B cell (primary cell): Measurements from ENCODE around the gene CNOT4. TPM values are rescaled to one million over a fixed set of nuclear protein-coding genes. Genes with fewer than 3 reads are reported as not detected.

Experiments used
- ATAC-seq: fragments of 200-7000 bp; cut with Tn5 transposase; one replicate; pipeline ENCODE4 v1.10.0; 2021; ENCODE audit warnings: low read depth, mild to moderate bottlenecking, moderate number of reproducible peaks, moderate library complexity
- CTCF ChIA-PET: fragments of 350-600 bp; sonication (Branson Sonifier 250); formaldehyde crosslinking; loops from one replicate; lab custom pipeline; 2021; ENCODE audit warnings: antibody characterized with exemption, inconsistent platforms; lab: Charles Lee
- POLR2A ChIA-PET: fragments of 350-600 bp; sonication (Branson Sonifier 250); formaldehyde crosslinking; loops from one replicate; lab custom pipeline; 2021; ENCODE audit warnings: antibody characterized with exemption; lab: Charles Lee
- DNase-seq: peaks from one replicate; pipeline ENCODE4 v3.0.0; 2013
- H2AFZ ChIP-seq: 2 replicates; pipeline ENCODE4 v1.6.1; 2012; ENCODE audit warnings: mild to moderate bottlenecking, low read depth, low read length; ENCODE audit not compliant: insufficient read depth, poor library complexity, severe bottlenecking
- H3K27ac ChIP-seq, 2 donors: 1 replicate in 1 of 2; 2 replicates in 1 of 2; pipeline ENCODE4 v1.5.1; 2012 to 2013; ENCODE audit warnings: low read length in 2 of 2, mild to moderate bottlenecking in 2 of 2, moderate library complexity in 1 of 2
- H3K27me3 ChIP-seq, 4 experiments: fragments of 200-600 bp in 1 of 4; sonication (generic) in 1 of 4; replicated peaks in 1 of 4; 1 replicate in 2 of 4; 2 replicates in 2 of 4; pipeline versions ENCODE4 v1.6.1 to v1.7.0; 2013 to 2016; ENCODE audit warnings: low read length in 3 of 4, mild to moderate bottlenecking in 2 of 4, mixed read lengths in 1 of 4, moderate library complexity in 1 of 4; ENCODE audit not compliant: insufficient read depth in 4 of 4, control insufficient read depth in 3 of 4; ENCODE audit errors: control extremely low read depth in 1 of 4
- H3K36me3 ChIP-seq, 2 experiments: replicated peaks in 1 of 2; 1 replicate in 1 of 2; 2 replicates in 1 of 2; pipeline versions ENCODE4 v1.6.1 to v1.7.1; 2013; ENCODE audit warnings: low read length in 1 of 2; ENCODE audit not compliant: insufficient read depth in 2 of 2, control insufficient read depth in 1 of 2; ENCODE audit errors: control extremely low read depth in 1 of 2, extremely low read depth in 1 of 2
- H3K4me1 ChIP-seq, 2 donors: fragments of 200-600 bp in 1 of 2; sonication (generic) in 1 of 2; 1 replicate in 1 of 2; 2 replicates in 1 of 2; pipeline versions ENCODE4 v1.5.1 to v1.6.1; 2013 to 2017; ENCODE audit warnings: low read length in 2 of 2; ENCODE audit not compliant: control insufficient read depth in 2 of 2, insufficient read depth in 2 of 2
- H3K4me2 ChIP-seq: replicated peaks from 2 replicates; pipeline ENCODE3; 2012; ENCODE audit warnings: mild to moderate bottlenecking, low read depth, low read length; ENCODE audit not compliant: poor library complexity, severe bottlenecking
- H3K4me3 ChIP-seq, 5 experiments: fragments of 200-600 bp in 1 of 5; sonication (generic) in 1 of 5; 1 replicate in 3 of 5; 2 replicates in 2 of 5; pipeline versions ENCODE4 v1.5.1 to v1.7.0; 2011 to 2016; ENCODE audit warnings: low read length in 4 of 5, mild to moderate bottlenecking in 4 of 5, low read depth in 2 of 5, control low read depth in 1 of 5, moderate library complexity in 1 of 5; ENCODE audit not compliant: insufficient read depth in 1 of 5; ENCODE audit errors: control extremely low read depth in 1 of 5, extremely low read depth in 1 of 5
- H3K79me2 ChIP-seq: fragments of 200-600 bp; sonication (generic); one replicate; pipeline ENCODE4 v1.6.0; 2016; ENCODE audit warnings: low read length; ENCODE audit not compliant: control insufficient read depth, insufficient read depth
- H3K9ac ChIP-seq: fragments of 200-600 bp; sonication (generic); 2 replicates; pipeline ENCODE4 v1.6.1; 2017; ENCODE audit warnings: mild to moderate bottlenecking, low read length, moderate library complexity
- H3K9me3 ChIP-seq, 3 donors: one replicate each; pipeline versions ENCODE4 v1.6.1 to v1.7.1; 2013; ENCODE audit warnings: low read length in 2 of 3; ENCODE audit not compliant: control insufficient read depth in 2 of 3, insufficient read depth in 1 of 3; ENCODE audit errors: control extremely low read depth in 1 of 3
- H4K20me1 ChIP-seq: 2 replicates; pipeline ENCODE4 v1.6.0; 2012; ENCODE audit warnings: mild to moderate bottlenecking, low read length; ENCODE audit not compliant: insufficient read depth, control insufficient read depth, poor library complexity, severe bottlenecking
- H3K27ac Mint-ChIP-seq: one replicate; pipeline ENCODE4 v1.8.0; 2021; ENCODE audit warnings: mixed read lengths
- H3K27me3 Mint-ChIP-seq: one replicate; pipeline ENCODE4 v1.8.0; 2021; ENCODE audit warnings: mixed read lengths
- H3K4me1 Mint-ChIP-seq: one replicate; pipeline ENCODE4 v1.8.0; 2021; ENCODE audit warnings: mixed read lengths
- H3K4me3 Mint-ChIP-seq: one replicate; pipeline ENCODE4 v1.8.0; 2021; ENCODE audit warnings: mixed read lengths
- H3K9me3 Mint-ChIP-seq: one replicate; pipeline ENCODE4 v1.8.0; 2022; ENCODE audit warnings: mixed read lengths; ENCODE audit not compliant: insufficient read depth
- EZH2 ChIP-seq: IDR thresholded peaks from 2 replicates; pipeline ENCODE4 v1.6.1; 2012; ENCODE audit warnings: borderline replicate concordance, low read depth, mild to moderate bottlenecking, moderate library complexity, low read length; ENCODE audit not compliant: insufficient read depth, poor library complexity, severe bottlenecking
- intact Hi-C: fragments of 100-400 bp; cut with micrococcal nuclease; formaldehyde crosslinking; loops from one replicate; pipeline ENCODE4 v1.10.0; 2022
- polyA plus RNA-seq: library from polyadenylated mRNA; depleted of rRNA; stranded (reverse); fragments of >200 nt; gene quantifications from 2 replicates; pipeline ENCODE4 v1.2.3, GENCODE V29; 2012
- total RNA-seq, 2 donors: library from RNA; stranded (reverse); fragments of 120-200 nt in 1 of 2; gene quantifications; 1 replicate in 1 of 2; 2 replicates in 1 of 2; pipeline versions ENCODE4 v1.2.3 to v1.2.4, GENCODE V29; 2013 to 2022
- TF ChIP-seq, protein P1 (sequence below): fragments of 200-600 bp; IDR thresholded peaks from one replicate; pipeline ENCODE4 v1.8.0; 2022; ENCODE audit warnings: antibody characterized with exemption, mild to moderate bottlenecking

Gene CNOT4
- total and polyA plus RNA-seq, 2 donors (not counting 1 experiment from before 2014, with no cell fraction given), result 9.8 to 52.1 TPM

DNA sequence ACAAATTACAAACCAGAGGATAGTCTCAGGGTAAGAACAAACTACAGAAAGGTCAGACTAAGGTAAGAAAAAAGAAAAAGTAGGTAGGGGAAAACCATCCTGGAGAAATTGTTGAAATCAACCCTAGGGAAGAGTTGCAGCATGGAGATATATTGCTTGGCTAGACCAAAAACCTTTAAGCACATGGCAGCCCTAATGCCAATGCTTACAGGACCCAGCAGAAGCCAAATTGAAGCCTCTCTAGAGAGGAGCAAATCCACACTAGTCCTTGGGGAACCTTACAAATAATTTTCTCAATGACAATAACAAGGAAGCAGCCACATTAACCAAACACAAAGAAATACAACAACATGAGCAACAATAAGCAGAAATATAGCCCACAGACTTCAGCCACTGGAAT, 81.9 kb downstream of the CNOT4 start:
- intact Hi-C loops, result no loop called here

DNA sequence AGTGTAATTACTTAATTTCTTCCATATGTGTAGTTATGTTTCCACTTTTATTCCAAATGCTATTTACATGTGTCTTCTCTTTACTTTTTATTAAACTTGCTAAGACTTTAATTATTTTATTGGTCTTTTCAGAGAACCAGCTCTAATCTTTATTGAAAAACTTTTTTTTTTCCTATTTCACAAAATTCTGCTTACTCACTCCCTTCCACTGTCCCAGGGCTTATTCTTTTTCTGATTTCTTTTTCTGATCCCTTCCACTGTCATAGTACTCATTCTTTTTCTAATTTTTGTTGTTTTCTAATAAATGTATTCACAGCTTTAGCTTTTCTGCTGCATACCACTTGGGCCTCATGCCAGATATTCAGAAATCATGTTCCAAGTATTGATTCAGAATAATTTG, 82.7 kb downstream of the CNOT4 start:
- Histone ChIP-seq H3K4me1 (peaks cover 0 to 3% of the 10 kb centered on the region in 2 donors), H2AFZ (no peak overlapping the region), H3K9me3 (no peaks in the 10 kb centered on the region), H3K9ac (no peak overlapping the region), H4K20me1 (peaks cover 34% of the 10 kb centered on the region), H3K27me3 (no peaks in the 10 kb centered on the region), H3K4me2 (no peak overlapping the region), H3K27ac (no peak overlapping the region), H3K4me3 (no peak overlapping the region), H3K36me3 (no peaks in the 10 kb centered on the region), H3K79me2 (peaks cover 52% of the 10 kb centered on the region)
- H3K4me1 Mint-ChIP-seq, result peaks cover 26% of the 10 kb centered on the region
- CTCF ChIA-PET, result no interaction called here
- no peak for TF ChIP-seq EZH2
- TF ChIP-seq, protein P1, sequence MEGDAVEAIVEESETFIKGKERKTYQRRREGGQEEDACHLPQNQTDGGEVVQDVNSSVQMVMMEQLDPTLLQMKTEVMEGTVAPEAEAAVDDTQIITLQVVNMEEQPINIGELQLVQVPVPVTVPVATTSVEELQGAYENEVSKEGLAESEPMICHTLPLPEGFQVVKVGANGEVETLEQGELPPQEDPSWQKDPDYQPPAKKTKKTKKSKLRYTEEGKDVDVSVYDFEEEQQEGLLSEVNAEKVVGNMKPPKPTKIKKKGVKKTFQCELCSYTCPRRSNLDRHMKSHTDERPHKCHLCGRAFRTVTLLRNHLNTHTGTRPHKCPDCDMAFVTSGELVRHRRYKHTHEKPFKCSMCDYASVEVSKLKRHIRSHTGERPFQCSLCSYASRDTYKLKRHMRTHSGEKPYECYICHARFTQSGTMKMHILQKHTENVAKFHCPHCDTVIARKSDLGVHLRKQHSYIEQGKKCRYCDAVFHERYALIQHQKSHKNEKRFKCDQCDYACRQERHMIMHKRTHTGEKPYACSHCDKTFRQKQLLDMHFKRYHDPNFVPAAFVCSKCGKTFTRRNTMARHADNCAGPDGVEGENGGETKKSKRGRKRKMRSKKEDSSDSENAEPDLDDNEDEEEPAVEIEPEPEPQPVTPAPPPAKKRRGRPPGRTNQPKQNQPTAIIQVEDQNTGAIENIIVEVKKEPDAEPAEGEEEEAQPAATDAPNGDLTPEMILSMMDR, result no peak
- H3K27ac Mint-ChIP-seq, result no peak overlapping the region
- H3K27me3 Mint-ChIP-seq, result no peaks in the 10 kb centered on the region
- POLR2A ChIA-PET, result no interaction called here
- no peaks in the 10 kb centered on the region for H3K9me3 Mint-ChIP-seq
- intact Hi-C loops, result no loop called here
- ATAC-seq (no peak), DNase-seq (no peak)
- H3K4me3 Mint-ChIP-seq, result no peak overlapping the region

More for the DNA sequence above, 81.9 kb downstream of the CNOT4 start:
- TF ChIP-seq, protein P1, result no peak
- no peak for TF ChIP-seq EZH2
- H3K79me2 ChIP-seq, result peaks cover 54% of the 10 kb centered on the region
- peaks cover 26% of the 10 kb centered on the region for H3K4me1 Mint-ChIP-seq
- H2AFZ ChIP-seq, result no peak overlapping the region
- no peak overlapping the region for H3K4me3 Mint-ChIP-seq
- no peaks in the 10 kb centered on the region for H3K9me3 Mint-ChIP-seq
- no peaks in the 10 kb centered on the region for H3K27me3 Mint-ChIP-seq
- H4K20me1 ChIP-seq, result peaks cover 34% of the 10 kb centered on the region
- ChIA-PET CTCF (no interaction called here), POLR2A (no interaction called here)
- H3K27ac Mint-ChIP-seq, result no peak overlapping the region
- H3K4me3 ChIP-seq, result no peak overlapping the region
- no peaks in the 10 kb centered on the region for H3K27me3 ChIP-seq
- H3K4me2 ChIP-seq, result no peak overlapping the region
- H3K4me1 ChIP-seq, result peaks cover 0 to 3% of the 10 kb centered on the region in 2 donors
- no peak overlapping the region for H3K9ac ChIP-seq
- no peaks in the 10 kb centered on the region for H3K36me3 ChIP-seq
- H3K27ac ChIP-seq, result no peak overlapping the region
- H3K9me3 ChIP-seq, result no peaks in the 10 kb centered on the region
- no peak for DNase-seq
- no peak for ATAC-seq
